Peyer's patch (tissue), 4 donors: ENCODE measurements around the gene BMP3. TPM values are rescaled to one million over a fixed set of nuclear protein-coding genes. Genes with fewer than 3 reads are reported as not detected.

Experiments used
- DNase-seq, 3 donors: peaks; one replicate each; pipeline ENCODE4 v3.0.0-alpha.2; 2017 to 2019
- H3K27ac ChIP-seq, 4 donors: fragments of 200-600 bp; sonication (generic); one replicate each; pipeline ENCODE4 v1.5.1; 2016 to 2019
- H3K27me3 ChIP-seq, 2 donors: fragments of 200-600 bp; sonication (generic); one replicate each; pipeline ENCODE4 v1.5.1; 2019
- H3K36me3 ChIP-seq, 3 donors: fragments of 200-600 bp; sonication (generic); one replicate each; pipeline ENCODE4 v1.5.1; 2016 to 2019
- H3K4me1 ChIP-seq, 4 donors: fragments of 200-600 bp; sonication (generic); one replicate each; pipeline ENCODE4 v1.5.1; 2016 to 2019
- H3K4me3 ChIP-seq, 4 donors: fragments of 200-600 bp; sonication (generic); 1 replicate in 3 of 4; 2 replicates in 1 of 4; pipeline ENCODE4 v1.5.1; 2016 to 2019; ENCODE audit warnings: mild to moderate bottlenecking in 1 of 4
- H3K9me3 ChIP-seq, 4 donors: fragments of 200-600 bp; sonication (generic); one replicate each; pipeline ENCODE4 v1.5.1; 2016 to 2019; ENCODE audit warnings: mild to moderate bottlenecking in 1 of 4
- CTCF ChIP-seq, 6 experiments: fragments of 450-650 bp in 4 of 6; fragments of 200-600 bp in 2 of 6; sonication (generic) in 1 of 6; IDR thresholded peaks; one replicate each; pipeline ENCODE4 v1.5.1; 2017 to 2019; ENCODE audit warnings: antibody characterized with exemption in 6 of 6, mild to moderate bottlenecking in 3 of 6, moderate library complexity in 1 of 6
- POLR2A ChIP-seq, 2 donors: fragments of 450-650 bp; IDR thresholded peaks; one replicate each; pipeline ENCODE4 v1.5.1; 2017; ENCODE audit warnings: antibody characterized with exemption in 2 of 2, mild to moderate bottlenecking in 2 of 2, moderate library complexity in 2 of 2
- total RNA-seq, 4 donors: library from RNA; depleted of rRNA; stranded (reverse); fragments of >200 nt; gene quantifications; one replicate each; pipeline ENCODE4 v1.1.0, GENCODE V29; 2016

BMP3 gene
- total RNA-seq, 4 donors from 2014 or later = 2.5 to 35.4 (median 30.0) TPM

GRCh38 chr4:81084029-81084428 lies 53.5 kb downstream of the BMP3 start:
- Histone ChIP-seq H3K27me3 (no peaks in the 10 kb centered on the region), H3K36me3 (no peaks in the 10 kb centered on the region), H3K4me3 (no peak overlapping the region), H3K4me1 (no peaks in the 10 kb centered on the region), H3K9me3 (no peaks in the 10 kb centered on the region), H3K27ac (no peak overlapping the region)
- DNase-seq = no peak
- TF ChIP-seq CTCF (IDR thresholded peaks at IDR 0.05) (peak in 4 of 6 experiments; percentile 4 to 70 (median 58)), POLR2A (IDR thresholded peaks at IDR 0.05) (no peak)

- H3K27me3 ChIP-seq = no peaks in the 10 kb centered on the region
- TF ChIP-seq CTCF (IDR thresholded peaks at IDR 0.05) (no peak), POLR2A (IDR thresholded peaks at IDR 0.05) (no peak)
- no peaks in the 10 kb centered on the region for H3K4me1 ChIP-seq
- H3K27ac ChIP-seq = no peak overlapping the region
- no peaks in the 10 kb centered on the region for H3K9me3 ChIP-seq
- peaks cover 0 to 3% (median 0%) of the 10 kb centered on the region in 3 donors for H3K36me3 ChIP-seq
- no peak for DNase-seq
- H3K4me3 ChIP-seq = no peak overlapping the region
Observed at GRCh38 chr4:81084634-81085033, 54.1 kb downstream of the BMP3 start.

- H3K36me3 ChIP-seq = peaks cover 0 to 8% (median 0%) of the 10 kb centered on the region in 3 donors
- no peak overlapping the region for H3K4me3 ChIP-seq
- TF ChIP-seq POLR2A (IDR thresholded peaks at IDR 0.05) (no peak), CTCF (IDR thresholded peaks at IDR 0.05) (no peak)
- DNase-seq = no peak
- no peak overlapping the region for H3K27ac ChIP-seq
- H3K9me3 ChIP-seq = no peaks in the 10 kb centered on the region
- H3K4me1 ChIP-seq = no peaks in the 10 kb centered on the region
- no peaks in the 10 kb centered on the region for H3K27me3 ChIP-seq
Observed at GRCh38 chr4:81085291-81085690, 54.8 kb downstream of the BMP3 start.

GRCh38 chr4:81085979-81086378 lies 55.5 kb downstream of the BMP3 start:
- DNase-seq = no peak
- Histone ChIP-seq H3K4me3 (no peak overlapping the region), H3K4me1 (no peaks in the 10 kb centered on the region), H3K27me3 (no peaks in the 10 kb centered on the region), H3K36me3 (peaks cover 0 to 8% (median 0%) of the 10 kb centered on the region in 3 donors), H3K27ac (no peak overlapping the region), H3K9me3 (no peaks in the 10 kb centered on the region)
- TF ChIP-seq CTCF (IDR thresholded peaks at IDR 0.05) (no peak), POLR2A (IDR thresholded peaks at IDR 0.05) (no peak)

GRCh38 chr4:81093720-81094401 lies 63.4 kb downstream of the BMP3 start:
- H3K4me3 ChIP-seq = no peak overlapping the region
- no peaks in the 10 kb centered on the region for H3K9me3 ChIP-seq
- H3K36me3 ChIP-seq = peaks cover 0 to 8% (median 0%) of the 10 kb centered on the region in 3 donors
- no peaks in the 10 kb centered on the region for H3K4me1 ChIP-seq
- no peaks in the 10 kb centered on the region for H3K27me3 ChIP-seq
- TF ChIP-seq POLR2A (IDR thresholded peaks at IDR 0.05) (no peak), CTCF (IDR thresholded peaks at IDR 0.05) (no peak)
- no peak overlapping the region for H3K27ac ChIP-seq
- no peak for DNase-seq
